GM21737 (cell line): Measurements from ENCODE around the gene MAPKAP1.
"Not testable (repeated sequence)": the region's sequence is repeated elsewhere in the genome, so short reads cannot be mapped to it uniquely, and the experiment has no call there.

ENCODE experiments used
- ATAC-seq: cut with Tn5 transposase; IDR thresholded peaks from one replicate; pipeline ENCODE4 v1.9.1; 2021; ENCODE audit warnings: mild to moderate bottlenecking, moderate library complexity; ENCODE audit not compliant: unreplicated experiment

MAPKAP1 gene

DNA sequence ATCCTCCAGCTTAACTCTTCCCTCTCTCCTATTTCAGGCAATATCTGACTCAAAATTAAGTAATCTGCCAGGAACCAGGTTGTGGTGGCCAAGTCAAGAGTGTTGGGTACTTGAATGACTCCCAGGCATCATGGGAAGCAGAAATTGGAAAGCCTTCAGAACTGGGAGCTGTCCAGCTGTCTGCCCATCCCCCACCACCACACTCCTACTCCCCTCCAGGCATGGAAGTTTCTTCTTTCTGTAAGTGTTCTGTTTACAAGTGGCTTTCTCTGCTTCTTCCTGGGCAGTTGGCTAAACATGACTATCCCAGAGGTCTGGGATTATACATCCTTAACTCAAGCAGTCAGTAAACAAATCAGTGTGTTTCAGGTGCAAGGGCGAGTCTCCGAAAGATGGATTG, 25.6 kb upstream of the MAPKAP1 start:
- ATAC-seq: no peak

GRCh38 chr9:125730168-125730567, 23.2 kb upstream of the MAPKAP1 start:
- ATAC-seq: no peak

GRCh38 chr9:125726456-125727132, 19.6 kb upstream of the MAPKAP1 start:
- ATAC-seq: no peak

GRCh38 chr9:125707472-125707804, 430 bp upstream of the MAPKAP1 start:
- peak; percentile 4 for ATAC-seq

- no peak for ATAC-seq
Measured at GRCh38 chr9:125705893-125706292, 1.1 kb downstream of the MAPKAP1 start.

DNA sequence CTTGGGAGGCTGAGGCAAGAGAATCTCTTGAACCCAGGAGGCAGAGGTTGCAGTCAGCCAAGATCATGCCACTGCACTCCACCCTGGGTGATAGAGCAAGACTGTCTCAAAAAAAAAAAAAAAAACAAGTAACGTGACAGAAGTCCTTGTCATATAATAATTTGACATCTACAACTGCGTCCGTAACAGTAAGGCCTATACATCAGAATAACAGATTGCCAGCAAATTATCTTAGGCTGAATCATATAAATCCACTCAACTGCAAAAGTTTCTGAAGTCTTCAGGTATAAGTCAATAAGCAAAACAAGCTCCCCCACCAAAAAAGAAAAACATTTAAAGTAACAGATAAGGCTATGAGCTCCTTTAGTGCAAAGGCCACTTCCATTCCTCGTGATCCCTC, 3.3 kb downstream of the MAPKAP1 start:
- no peak for ATAC-seq

DNA sequence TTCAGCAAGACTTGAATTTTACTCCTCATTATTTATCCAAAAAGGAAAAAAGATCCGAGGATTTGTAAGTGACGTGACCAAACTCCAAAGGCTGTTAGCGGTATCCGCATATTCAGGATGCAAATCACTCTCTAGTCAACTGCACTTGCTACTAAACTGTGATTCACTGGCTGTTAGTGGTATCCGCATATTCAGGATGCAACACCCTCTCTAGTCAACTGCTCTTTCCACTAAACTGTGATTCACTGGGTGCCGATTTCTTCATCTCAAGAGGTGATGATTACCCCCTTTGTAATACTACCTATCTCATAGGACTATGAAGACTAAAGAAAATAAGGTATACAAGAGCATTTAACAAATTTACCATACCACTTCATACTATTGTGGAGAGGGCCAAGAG, 5.7 kb downstream of the MAPKAP1 start:
- no peak for ATAC-seq

GRCh38 chr9:125700791-125701190, 6.2 kb downstream of the MAPKAP1 start:
- peak; percentile 80 for ATAC-seq

DNA sequence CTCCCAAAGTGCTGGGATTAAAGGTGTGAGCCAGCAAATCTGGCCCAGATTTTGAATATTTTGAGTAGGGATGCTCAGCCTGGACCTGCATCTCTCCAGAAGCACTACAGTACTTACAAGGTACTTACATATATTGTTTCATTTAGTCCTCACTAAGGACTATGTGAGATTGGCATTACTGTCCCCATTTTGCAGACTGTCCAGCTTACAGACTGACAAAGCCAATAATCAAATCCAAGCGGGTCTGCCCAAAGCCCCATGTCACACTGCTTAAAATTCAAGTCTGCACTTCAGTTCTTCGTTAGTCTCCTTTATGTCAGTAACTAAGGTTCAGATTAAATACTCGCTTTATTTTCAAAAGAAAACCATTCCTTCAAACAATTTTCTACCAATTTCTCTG, 7.1 kb downstream of the MAPKAP1 start:
- ATAC-seq: no peak

DNA sequence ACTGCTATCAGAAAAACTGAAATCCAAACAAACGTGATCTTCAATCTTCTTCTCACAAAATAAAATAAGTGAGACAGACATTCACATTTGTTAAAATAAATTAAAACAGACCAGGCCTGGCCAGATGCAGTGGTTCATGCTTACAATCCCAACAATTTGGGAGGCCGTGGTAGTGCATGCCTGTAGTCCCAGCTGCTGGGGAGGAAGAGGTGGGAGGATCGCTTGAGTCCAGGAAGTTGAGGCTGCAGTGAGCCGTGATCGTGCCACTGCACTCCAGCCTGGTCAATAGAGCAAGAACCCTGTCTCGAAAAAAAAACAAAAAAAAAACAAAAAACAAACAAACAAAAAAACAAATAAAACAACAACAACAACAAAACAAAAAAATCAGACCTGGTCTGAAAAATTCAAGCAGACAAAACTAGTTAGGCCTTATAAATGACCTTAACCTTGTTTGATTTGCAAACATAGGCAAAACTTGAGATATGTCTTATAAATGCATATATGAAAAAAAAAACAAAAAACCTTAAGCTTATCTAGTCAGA, 10.8 kb downstream of the MAPKAP1 start:
- ATAC-seq: no peak

DNA sequence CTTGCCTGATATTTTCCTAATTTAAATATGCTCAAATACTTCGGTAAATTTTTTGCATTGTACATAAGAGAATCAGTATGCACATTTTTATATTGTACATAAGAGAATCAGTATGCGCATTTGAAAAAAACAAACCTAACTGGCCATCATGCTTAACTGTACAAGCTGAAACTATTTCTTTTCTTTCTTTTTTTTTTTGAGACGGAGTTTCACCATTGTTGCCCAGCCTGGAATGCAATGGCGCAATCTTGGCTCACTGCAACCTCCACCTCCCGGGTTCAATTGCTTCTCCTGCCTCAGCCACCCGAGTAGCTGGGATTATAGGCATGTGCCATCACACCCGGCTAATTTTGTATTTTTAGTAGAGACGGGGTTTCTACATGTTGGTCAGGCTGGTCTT, 11.5 kb downstream of the MAPKAP1 start:
- ATAC-seq: not testable (repeated sequence)

DNA sequence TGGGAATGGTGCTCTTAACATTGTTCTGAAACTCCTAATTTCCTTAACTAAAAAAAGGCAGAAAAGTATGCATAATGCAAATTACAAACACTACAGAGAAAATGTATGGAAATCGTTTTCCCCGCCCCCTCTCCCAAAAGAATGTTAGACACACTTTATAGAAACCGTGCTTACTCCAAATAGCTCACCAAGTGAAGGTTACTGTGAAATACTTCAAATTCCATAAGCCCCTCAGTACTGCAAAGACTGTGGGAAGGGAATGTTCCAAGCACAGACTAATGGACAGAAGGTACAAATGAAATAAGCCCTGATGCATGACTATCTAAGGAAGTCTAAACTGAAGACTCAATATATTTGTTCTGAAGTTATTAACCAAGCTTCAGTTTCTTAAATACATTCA, 12.5 kb downstream of the MAPKAP1 start:
- ATAC-seq: no peak

DNA sequence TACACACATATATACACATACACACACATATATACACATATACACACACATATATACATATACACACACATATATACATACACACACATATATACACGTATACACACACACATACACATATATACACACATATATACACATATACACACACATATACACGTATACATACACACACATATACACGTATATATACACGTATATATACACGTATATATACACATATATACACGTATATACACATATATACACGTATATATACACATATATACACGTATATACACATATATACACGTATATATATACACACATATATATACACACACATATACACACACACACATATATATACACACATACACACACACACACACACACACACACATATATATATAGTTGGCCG, 13.5 kb downstream of the MAPKAP1 start:
- not testable (repeated sequence) for ATAC-seq

- ATAC-seq: no peak
Measured at GRCh38 chr9:125691869-125692268, 15.1 kb downstream of the MAPKAP1 start.

DNA sequence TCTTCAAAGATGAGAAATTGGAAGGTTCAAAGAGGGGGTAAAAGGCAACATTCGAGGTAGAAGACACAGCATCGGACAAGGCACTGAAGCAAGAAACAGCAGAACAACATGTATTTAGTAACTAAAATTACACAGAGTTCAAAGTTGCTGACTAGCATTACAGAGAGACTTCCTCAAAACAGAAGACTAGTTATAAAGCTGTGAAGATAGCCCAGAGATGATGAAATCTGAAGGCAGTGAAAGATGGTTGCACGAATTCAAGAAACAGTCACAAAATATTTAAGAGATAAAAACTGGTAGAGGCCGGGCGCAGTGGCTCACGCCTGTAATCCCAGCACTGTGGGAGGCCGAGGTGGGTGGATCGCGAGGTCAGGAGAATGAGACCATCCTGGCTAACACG, 16.3 kb downstream of the MAPKAP1 start:
- no peak for ATAC-seq

DNA sequence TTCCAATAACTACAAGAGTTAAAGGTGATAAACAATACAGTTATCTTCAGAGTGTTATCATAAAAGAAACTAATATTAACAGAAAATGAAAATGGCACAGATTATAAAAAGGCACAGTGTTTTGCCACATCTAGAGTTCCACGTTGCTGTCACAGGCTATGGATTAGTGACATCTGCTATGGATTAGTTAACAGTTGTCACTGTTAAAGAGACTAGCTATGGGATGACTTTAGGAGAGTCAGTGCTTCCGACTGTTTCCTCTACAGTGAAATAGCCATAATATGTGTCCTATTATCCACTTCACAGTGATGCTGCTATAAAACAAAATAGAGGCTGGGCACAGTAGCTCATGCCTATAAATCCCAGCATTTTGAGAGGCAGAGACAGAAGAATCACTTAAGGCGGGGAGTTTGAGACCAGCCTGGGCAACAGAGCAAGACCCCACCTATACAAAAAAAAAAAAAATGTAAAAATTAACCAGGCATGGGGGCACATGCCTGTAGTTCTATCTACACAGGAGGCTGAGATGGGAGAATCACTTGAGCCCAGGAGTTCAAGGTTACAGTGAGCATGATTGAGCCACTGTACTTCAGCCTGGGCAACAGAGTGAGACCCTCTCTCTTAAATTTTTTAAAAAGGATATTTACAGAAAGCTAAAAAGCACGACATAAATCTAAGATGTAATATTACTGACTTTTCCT, 19.7 kb downstream of the MAPKAP1 start:
- ATAC-seq: no peak

GRCh38 chr9:125685167-125685566, 21.8 kb downstream of the MAPKAP1 start:
- ATAC-seq: no peak

DNA sequence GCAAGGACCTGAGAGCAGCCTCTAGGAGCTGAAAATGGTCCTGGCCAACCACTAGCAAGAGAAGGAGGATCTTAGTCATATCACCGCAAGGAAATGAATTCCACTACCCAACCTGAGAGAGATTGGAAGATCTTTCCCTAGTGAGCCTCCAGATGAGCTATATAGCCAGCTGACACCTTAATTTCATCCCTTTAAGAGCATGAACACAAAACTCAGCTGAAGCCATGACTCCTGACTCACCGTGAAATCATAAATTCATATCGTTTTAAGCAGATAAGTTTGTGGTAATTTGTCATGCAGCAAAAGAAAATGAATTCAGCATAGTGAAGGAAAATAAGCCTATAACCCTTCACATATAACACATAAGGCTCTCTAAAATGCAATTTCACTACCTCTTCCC, 23.5 kb downstream of the MAPKAP1 start:
- ATAC-seq: no peak

DNA sequence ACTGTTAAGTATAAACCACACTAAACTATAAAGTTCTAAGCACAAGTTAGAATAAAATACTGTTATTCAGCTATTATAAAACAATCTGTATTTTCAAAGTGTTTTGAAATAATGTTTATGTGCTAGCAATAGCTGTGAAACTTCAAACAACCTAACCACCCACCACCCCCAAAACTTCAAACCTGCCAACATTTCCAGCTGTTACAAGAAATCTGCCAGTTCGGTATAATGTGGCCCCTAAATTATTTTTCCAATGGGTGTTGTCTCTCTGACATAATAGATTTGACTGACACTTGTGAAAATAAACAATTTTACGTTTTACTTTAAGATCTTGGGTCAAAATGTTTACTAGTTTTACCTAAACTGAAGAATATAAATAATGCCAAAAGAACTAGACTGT, 24.7 kb downstream of the MAPKAP1 start:
- no peak for ATAC-seq

GRCh38 chr9:125681657-125682056, 25.4 kb downstream of the MAPKAP1 start:
- no peak for ATAC-seq

DNA sequence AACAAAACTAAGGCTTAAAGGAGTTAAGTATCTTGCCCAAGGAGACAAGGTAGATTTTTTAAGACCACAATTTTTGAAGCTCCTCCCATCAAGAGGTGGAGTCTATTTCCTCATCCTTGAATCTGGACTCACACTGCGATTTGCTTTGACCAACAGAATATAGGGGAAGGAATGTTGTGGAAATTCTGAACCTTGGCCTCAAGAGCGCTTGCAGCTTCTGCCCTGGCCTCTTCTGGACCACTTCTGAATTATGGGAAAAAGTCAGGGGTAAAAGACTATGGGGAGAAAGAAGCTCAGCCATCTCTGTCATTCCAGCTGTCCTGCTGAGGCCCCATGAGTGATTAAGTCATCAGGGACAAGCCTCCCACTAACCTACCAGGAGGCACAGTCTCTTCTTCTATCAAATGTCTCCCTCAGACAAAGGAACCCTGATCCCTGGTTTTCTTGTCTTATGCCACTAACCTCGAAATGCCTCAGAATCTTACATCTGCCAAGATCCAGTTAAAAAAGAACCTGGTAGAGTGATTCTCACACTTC, 25.9 kb downstream of the MAPKAP1 start:
- no peak for ATAC-seq

DNA sequence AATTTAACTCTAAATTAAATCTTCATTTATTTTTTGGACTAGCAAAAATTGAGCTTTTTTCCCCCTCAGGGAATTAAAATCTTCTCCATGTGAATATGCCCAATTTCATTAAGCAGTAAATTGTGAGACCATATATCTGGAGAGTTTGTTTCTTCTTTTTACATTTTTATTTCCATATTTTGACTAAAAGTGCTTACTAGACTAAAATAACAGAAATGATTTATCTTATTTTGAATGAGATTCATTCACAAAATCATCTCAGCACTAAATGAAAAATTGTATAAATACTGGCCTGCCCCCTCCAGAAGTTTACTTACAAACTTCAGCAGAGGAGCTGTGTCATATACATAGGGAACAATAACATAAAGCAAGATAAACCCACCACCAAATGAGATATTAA, 26.6 kb downstream of the MAPKAP1 start:
- ATAC-seq: no peak
